H9 (cell line): ENCODE measurements around the gene ABCC4. TPM values are rescaled to one million over a fixed set of nuclear protein-coding genes. Genes with fewer than 3 reads are reported as not detected.

Source experiments
- DNase-seq: peaks from one replicate; pipeline ENCODE4 v3.0.0-alpha.2; 2017
- H2AFZ ChIP-seq: one replicate; pipeline ENCODE4 v1.6.1; 2013; ENCODE audit warnings: mild to moderate bottlenecking, low read length, control low read depth, moderate library complexity
- H2AK5ac ChIP-seq: 2 replicates; pipeline ENCODE4 v1.6.1; 2013; ENCODE audit warnings: low read length, control low read depth, mixed read lengths; ENCODE audit not compliant: insufficient read length
- H2BK120ac ChIP-seq: one replicate; pipeline ENCODE4 v1.6.1; 2013; ENCODE audit warnings: low read depth, mild to moderate bottlenecking, low read length, control low read depth, inconsistent platforms; ENCODE audit not compliant: poor library complexity, severe bottlenecking
- H2BK12ac ChIP-seq: 2 replicates; pipeline ENCODE4 v1.6.1; 2013; ENCODE audit warnings: low read length, control low read depth, mixed read lengths, low read depth; ENCODE audit not compliant: insufficient read length
- H2BK15ac ChIP-seq: 2 replicates; pipeline ENCODE4 v1.6.1; 2013; ENCODE audit warnings: low read depth, low read length, control low read depth
- H2BK20ac ChIP-seq: one replicate; pipeline ENCODE4 v1.6.1; 2013; ENCODE audit warnings: low read depth, mild to moderate bottlenecking, low read length, control low read depth, inconsistent platforms; ENCODE audit not compliant: poor library complexity, severe bottlenecking
- H2BK5ac ChIP-seq: 2 replicates; pipeline ENCODE4 v1.6.1; 2013; ENCODE audit warnings: low read length, control low read depth, mixed read lengths; ENCODE audit not compliant: insufficient read length
- H3K14ac ChIP-seq: 2 replicates; pipeline ENCODE4 v1.6.1; 2013; ENCODE audit warnings: low read length, control low read depth; ENCODE audit not compliant: insufficient read depth
- H3K18ac ChIP-seq: 2 replicates; pipeline ENCODE4 v1.6.1; 2013; ENCODE audit warnings: low read depth, mild to moderate bottlenecking, mixed read lengths, low read length, control low read depth; ENCODE audit not compliant: insufficient read length
- H3K23ac ChIP-seq: 2 replicates; pipeline ENCODE4 v1.6.1; 2013; ENCODE audit warnings: low read length, control low read depth, mixed read lengths, low read depth; ENCODE audit not compliant: insufficient read length
- H3K23me2 ChIP-seq: 2 replicates; pipeline ENCODE4 v1.6.1; 2013; ENCODE audit warnings: low read depth, mild to moderate bottlenecking, mixed read lengths, low read length, control low read depth; ENCODE audit not compliant: insufficient read length, poor library complexity, severe bottlenecking
- H3K27ac ChIP-seq: 2 replicates; pipeline ENCODE4 v1.5.1; 2013; ENCODE audit warnings: low read length, control low read depth, mixed read lengths, low read depth; ENCODE audit not compliant: insufficient read length
- H3K27me3 ChIP-seq: 2 replicates; pipeline ENCODE4 v1.6.1; 2013; ENCODE audit warnings: low read length, control low read depth, inconsistent platforms; ENCODE audit not compliant: insufficient read depth
- H3K4ac ChIP-seq: 2 replicates; pipeline ENCODE4 v1.6.1; 2013; ENCODE audit warnings: low read depth, mild to moderate bottlenecking, control low read depth, inconsistent platforms, low read length, moderate library complexity
- H3K4me1 ChIP-seq: 2 replicates; pipeline ENCODE4 v1.6.1; 2013; ENCODE audit warnings: low read length, control low read depth, inconsistent platforms; ENCODE audit not compliant: insufficient read depth
- H3K4me2 ChIP-seq: 2 replicates; pipeline ENCODE4 v1.6.1; 2013; ENCODE audit warnings: low read length, control low read depth, mixed read lengths; ENCODE audit not compliant: insufficient read length, insufficient read depth
- H3K56ac ChIP-seq: 2 replicates; pipeline ENCODE4 v1.6.1; 2013; ENCODE audit warnings: low read depth, mild to moderate bottlenecking, mixed read lengths, low read length, control low read depth; ENCODE audit not compliant: insufficient read length
- H3K79me1 ChIP-seq: 2 replicates; pipeline ENCODE4 v1.6.1; 2013; ENCODE audit warnings: low read depth, mild to moderate bottlenecking, moderate library complexity, low read length, control low read depth, inconsistent platforms; ENCODE audit not compliant: insufficient read depth, poor library complexity, severe bottlenecking
- H3K79me2 ChIP-seq: 2 replicates; pipeline ENCODE4 v1.6.1; 2013; ENCODE audit warnings: low read length, control low read depth, inconsistent platforms; ENCODE audit not compliant: insufficient read depth
- H3K9ac ChIP-seq: 2 replicates; pipeline ENCODE4 v1.6.1; 2013; ENCODE audit warnings: low read length, control low read depth, mixed read lengths; ENCODE audit not compliant: insufficient read length; ENCODE audit errors: extremely low read depth
- H3K9me3 ChIP-seq: one replicate; pipeline ENCODE4 v1.6.1; 2013; ENCODE audit warnings: low read depth, low read length, inconsistent platforms; ENCODE audit not compliant: control insufficient read depth
- H3T11ph ChIP-seq: one replicate; pipeline ENCODE4 v1.6.1; 2013; ENCODE audit warnings: mild to moderate bottlenecking, low read length, control low read depth, inconsistent platforms
- H4K20me1 ChIP-seq: one replicate; pipeline ENCODE4 v1.6.1; 2013; ENCODE audit not compliant: control insufficient read depth, insufficient read length, insufficient read depth
- H4K5ac ChIP-seq: 2 replicates; pipeline ENCODE4 v1.6.1; 2013; ENCODE audit warnings: low read depth, mild to moderate bottlenecking, mixed read lengths, low read length, control low read depth; ENCODE audit not compliant: insufficient read length
- H4K8ac ChIP-seq: replicated peaks from 2 replicates; pipeline ENCODE4 v1.6.1; 2013; ENCODE audit warnings: low read length, control low read depth, mixed read lengths, low read depth; ENCODE audit not compliant: insufficient read length
- H4K91ac ChIP-seq: 2 replicates; pipeline ENCODE4 v1.6.1; 2013; ENCODE audit warnings: low read depth, mild to moderate bottlenecking, moderate library complexity, mixed read lengths, low read length, control low read depth; ENCODE audit not compliant: insufficient read length
- H3K27ac Mint-ChIP-seq, 3 experiments: 2 replicates in 2 of 3; 3 replicates in 1 of 3; pipeline ENCODE4 v1.8.0; 2020 to 2021; ENCODE audit warnings: mixed read lengths in 3 of 3, mild to moderate bottlenecking in 1 of 3, moderate library complexity in 1 of 3
- H3K27me3 Mint-ChIP-seq: 2 replicates; pipeline ENCODE4 v1.8.0; 2021; ENCODE audit warnings: low read depth, mild to moderate bottlenecking, moderate library complexity, mixed read lengths
- H3K36me3 Mint-ChIP-seq, 3 experiments: 2 replicates in 2 of 3; 3 replicates in 1 of 3; pipeline ENCODE4 v1.8.0; 2020 to 2021; ENCODE audit warnings: low read depth in 3 of 3, mixed read lengths in 3 of 3; ENCODE audit not compliant: insufficient read depth in 1 of 3
- H3K4me1 Mint-ChIP-seq, 2 experiments: 2 replicates each; pipeline ENCODE4 v1.8.0; 2020; ENCODE audit warnings: mixed read lengths in 2 of 2
- H3K4me3 Mint-ChIP-seq, 2 experiments: 2 replicates in 1 of 2; 3 replicates in 1 of 2; pipeline ENCODE4 v1.8.0; 2020 to 2021; ENCODE audit warnings: mild to moderate bottlenecking in 2 of 2, mixed read lengths in 2 of 2, moderate library complexity in 1 of 2
- H3K9me3 Mint-ChIP-seq, 2 experiments: 2 replicates in 1 of 2; 3 replicates in 1 of 2; pipeline ENCODE4 v1.8.0; 2020; ENCODE audit warnings: mild to moderate bottlenecking in 2 of 2, mixed read lengths in 2 of 2, moderate library complexity in 1 of 2
- CTCF ChIP-seq: fragments of 200-600 bp; sonication (generic); conservative IDR thresholded peaks from 3 replicates; pipeline ENCODE4 v1.8.0; 2021; ENCODE audit warnings: antibody characterized with exemption, mild to moderate bottlenecking
- WGBS: extraction: QIAGEN DNeasy Blood & Tissue Kit; methylation state at CpG from one replicate; pipeline ENCODE4 v1.1.7; 2013; ENCODE audit warnings: missing lambda C conversion rate, low lambda C conversion rate, mixed read lengths; ENCODE audit not compliant: insufficient read length; ENCODE audit errors: extremely low coverage; 5-methylcytosine and 5-hydroxymethylcytosine counted together
- total RNA-seq: library from RNA; stranded (reverse); gene quantifications from 2 replicates; pipeline ENCODE4 v1.2.1, GENCODE V29; 2021

ABCC4 gene
- total RNA-seq, 1 experiment from 2014 or later, result 5.9 TPM

GRCh38 chr13:95156208-95156607 is 145.0 kb downstream of the ABCC4 start:
- Histone ChIP-seq H3K27ac (no peak overlapping the region), H2BK120ac (no peak overlapping the region), H4K91ac (no peak overlapping the region), H3T11ph (no peak overlapping the region), H4K5ac (no peak overlapping the region), H3K56ac (no peak overlapping the region), H2BK15ac (no peak overlapping the region), H4K8ac (no peak overlapping the region), H3K14ac (no peak overlapping the region), H2BK5ac (no peak overlapping the region), H3K4me1 (peaks cover 6% of the 10 kb centered on the region; the same call in 1 of the 2 replicates), H4K20me1 (no peaks in the 10 kb centered on the region), H2BK20ac (no peak overlapping the region), H2AFZ (no peak overlapping the region), H3K4me2 (no peak overlapping the region), H3K79me1 (no peaks in the 10 kb centered on the region), H3K9me3 (no peaks in the 10 kb centered on the region), H3K23ac (no peak overlapping the region), H2BK12ac (no peak overlapping the region), H3K23me2 (no peaks in the 10 kb centered on the region), H2AK5ac (no peak overlapping the region), H3K27me3 (no peaks in the 10 kb centered on the region), H3K79me2 (no peaks in the 10 kb centered on the region), H3K18ac (no peak overlapping the region), H3K4ac (no peak overlapping the region), H3K9ac (no peak overlapping the region)
- 100% methylated on average over 1 of the region's 3 CpGs for WGBS
- H3K4me3 Mint-ChIP-seq, result no peak overlapping the region
- H3K27me3 Mint-ChIP-seq, result peaks cover 5% of the 10 kb centered on the region
- H3K4me1 Mint-ChIP-seq, result peaks cover 35 to 38% of the 10 kb centered on the region in 2 experiments
- H3K36me3 Mint-ChIP-seq, result peaks cover 0 to 2% (median 0%) of the 10 kb centered on the region in 3 experiments; a peak in 1 of 7 replicates
- no peak for DNase-seq
- TF ChIP-seq CTCF, result peak; percentile 51
- no peaks in the 10 kb centered on the region for H3K9me3 Mint-ChIP-seq
- no peak overlapping the region for H3K27ac Mint-ChIP-seq
